ENCODE data around the gene KDM2B.
A peak's percentile ranks its signal among the peaks of the same experiment; 100 is the strongest.

Gene KDM2B

DNA sequence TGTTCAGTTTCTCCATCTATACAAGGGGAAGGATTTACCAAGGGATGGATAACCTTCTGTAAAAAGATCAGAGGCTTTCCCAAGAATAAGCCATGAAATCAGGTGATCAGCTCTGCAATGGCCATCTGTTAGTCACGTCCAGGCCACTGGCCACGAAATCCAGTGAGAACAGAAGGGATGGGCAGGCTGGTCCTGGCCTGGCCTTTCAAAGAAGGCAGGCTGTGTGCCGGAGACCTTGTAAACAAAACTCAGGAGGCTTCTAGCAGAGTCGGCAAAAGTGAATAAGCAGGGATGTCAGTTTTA is 112.4 kb downstream of the KDM2B start:
- DNase-seq (ENCODE audit: low read depth, low spot score): no peak
- TF ChIP-seq, protein P1, sequence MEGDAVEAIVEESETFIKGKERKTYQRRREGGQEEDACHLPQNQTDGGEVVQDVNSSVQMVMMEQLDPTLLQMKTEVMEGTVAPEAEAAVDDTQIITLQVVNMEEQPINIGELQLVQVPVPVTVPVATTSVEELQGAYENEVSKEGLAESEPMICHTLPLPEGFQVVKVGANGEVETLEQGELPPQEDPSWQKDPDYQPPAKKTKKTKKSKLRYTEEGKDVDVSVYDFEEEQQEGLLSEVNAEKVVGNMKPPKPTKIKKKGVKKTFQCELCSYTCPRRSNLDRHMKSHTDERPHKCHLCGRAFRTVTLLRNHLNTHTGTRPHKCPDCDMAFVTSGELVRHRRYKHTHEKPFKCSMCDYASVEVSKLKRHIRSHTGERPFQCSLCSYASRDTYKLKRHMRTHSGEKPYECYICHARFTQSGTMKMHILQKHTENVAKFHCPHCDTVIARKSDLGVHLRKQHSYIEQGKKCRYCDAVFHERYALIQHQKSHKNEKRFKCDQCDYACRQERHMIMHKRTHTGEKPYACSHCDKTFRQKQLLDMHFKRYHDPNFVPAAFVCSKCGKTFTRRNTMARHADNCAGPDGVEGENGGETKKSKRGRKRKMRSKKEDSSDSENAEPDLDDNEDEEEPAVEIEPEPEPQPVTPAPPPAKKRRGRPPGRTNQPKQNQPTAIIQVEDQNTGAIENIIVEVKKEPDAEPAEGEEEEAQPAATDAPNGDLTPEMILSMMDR (IDR thresholded peaks at IDR 0.05; ENCODE audit: low read depth, low read length): no peak
- in situ Hi-C loops (cut with HindIII; ENCODE audit: low sequenced_read_pairs): no loop called here
- H3K4me3 ChIP-seq (ENCODE audit: low read depth, low read length): no peak overlapping the region

DNA sequence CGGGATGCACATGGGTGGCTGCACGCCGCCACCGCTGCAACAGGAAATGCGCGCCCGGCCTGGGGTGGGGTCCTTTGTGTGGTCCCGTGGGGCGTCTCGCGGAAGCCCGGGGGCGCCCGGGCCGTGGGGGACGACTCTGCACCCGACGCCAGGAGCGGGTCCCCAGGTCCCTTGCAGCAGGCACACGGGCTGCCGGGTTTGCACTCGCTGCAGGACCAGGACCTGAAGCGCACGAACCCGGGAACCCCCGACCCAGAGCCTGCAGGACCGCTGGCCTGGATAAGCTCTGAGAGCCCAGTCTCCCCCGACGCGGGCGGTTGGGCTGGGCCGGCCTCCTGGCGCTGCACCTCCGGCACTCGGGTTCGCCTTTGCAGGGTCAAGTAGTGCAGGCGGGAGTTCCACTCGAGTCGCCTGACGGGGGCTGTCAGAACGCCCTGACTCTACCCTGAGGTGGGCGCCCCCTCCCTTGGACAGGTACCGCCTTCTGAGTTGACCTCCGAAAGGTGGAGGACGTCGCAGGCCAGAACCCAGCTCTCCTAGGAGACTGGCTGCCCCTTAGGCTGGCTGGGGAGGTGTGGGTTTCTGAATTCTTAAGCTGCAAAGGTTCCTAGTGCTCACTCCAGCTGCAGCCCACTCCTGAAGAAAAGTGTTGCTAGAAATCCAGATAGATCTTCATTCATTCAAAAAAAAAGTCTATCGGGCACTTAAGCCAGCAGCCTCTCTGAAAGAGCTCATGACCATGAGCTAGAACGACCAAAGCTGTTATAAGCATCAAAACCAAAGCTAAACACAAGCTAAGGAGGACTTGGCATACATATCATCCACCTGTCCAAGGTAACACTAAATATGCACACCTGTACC is 113.0 kb downstream of the KDM2B start:
- peak overlapping the region; percentile 47 for H3K4me3 ChIP-seq (ENCODE audit: low read depth, low read length)
- in situ Hi-C loops (cut with HindIII; ENCODE audit: low sequenced_read_pairs): no loop called here
- peak; percentile 19 for DNase-seq (ENCODE audit: low read depth, low spot score)
- TF ChIP-seq, protein P1 (IDR thresholded peaks at IDR 0.05; ENCODE audit: low read depth, low read length): no peak

DNA sequence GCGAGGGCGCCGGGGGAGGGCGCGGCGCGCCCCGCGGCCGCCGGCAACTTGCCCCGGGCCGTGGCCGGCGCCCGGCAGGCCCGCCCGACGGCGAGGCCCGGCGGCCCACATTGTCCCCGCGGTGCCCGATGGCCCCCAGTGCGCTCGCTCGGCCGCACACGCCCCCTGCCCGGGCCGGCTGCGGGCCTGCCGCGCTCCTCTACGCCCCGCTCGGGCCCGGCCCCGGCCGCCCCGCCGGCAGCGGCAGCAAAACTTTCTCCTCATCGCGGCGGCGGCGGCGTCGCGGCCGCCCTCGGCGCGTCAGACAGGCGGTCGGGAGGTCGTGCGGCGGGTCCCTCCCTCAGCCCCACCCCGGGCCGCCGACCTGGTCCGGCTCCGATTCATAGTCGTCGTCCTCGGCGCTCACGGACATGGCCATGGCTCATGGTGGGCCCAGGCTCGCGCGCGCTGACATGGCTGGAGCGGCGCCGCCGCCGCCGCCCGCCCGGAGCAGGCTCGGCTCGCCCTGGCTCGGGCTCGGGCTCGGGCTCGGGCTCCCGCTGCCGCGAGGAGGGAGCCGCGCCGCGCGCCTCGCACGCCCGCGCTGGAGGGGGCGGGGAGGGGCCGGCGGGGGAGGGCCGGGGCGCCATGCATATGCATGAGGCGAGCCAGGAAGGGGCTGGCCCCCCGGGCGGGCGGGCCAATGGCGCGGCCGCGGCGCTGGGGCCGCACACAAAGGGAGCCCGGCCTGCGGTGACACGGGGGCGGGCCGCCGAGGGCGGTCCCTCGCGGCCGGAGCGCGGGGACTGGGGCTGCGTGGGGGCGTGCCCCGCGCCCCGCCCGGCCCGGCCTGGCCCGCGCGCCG is 113.8 kb downstream of the KDM2B start:
- peak overlapping the region; percentile 57 for H3K4me3 ChIP-seq (ENCODE audit: low read depth, low read length)
- DNase-seq (ENCODE audit: low read depth, low spot score): peak; percentile 86
- TF ChIP-seq, protein P1 (IDR thresholded peaks at IDR 0.05; ENCODE audit: low read depth, low read length): no peak
- in situ Hi-C loops (cut with HindIII; ENCODE audit: low sequenced_read_pairs): no loop called here

DNA sequence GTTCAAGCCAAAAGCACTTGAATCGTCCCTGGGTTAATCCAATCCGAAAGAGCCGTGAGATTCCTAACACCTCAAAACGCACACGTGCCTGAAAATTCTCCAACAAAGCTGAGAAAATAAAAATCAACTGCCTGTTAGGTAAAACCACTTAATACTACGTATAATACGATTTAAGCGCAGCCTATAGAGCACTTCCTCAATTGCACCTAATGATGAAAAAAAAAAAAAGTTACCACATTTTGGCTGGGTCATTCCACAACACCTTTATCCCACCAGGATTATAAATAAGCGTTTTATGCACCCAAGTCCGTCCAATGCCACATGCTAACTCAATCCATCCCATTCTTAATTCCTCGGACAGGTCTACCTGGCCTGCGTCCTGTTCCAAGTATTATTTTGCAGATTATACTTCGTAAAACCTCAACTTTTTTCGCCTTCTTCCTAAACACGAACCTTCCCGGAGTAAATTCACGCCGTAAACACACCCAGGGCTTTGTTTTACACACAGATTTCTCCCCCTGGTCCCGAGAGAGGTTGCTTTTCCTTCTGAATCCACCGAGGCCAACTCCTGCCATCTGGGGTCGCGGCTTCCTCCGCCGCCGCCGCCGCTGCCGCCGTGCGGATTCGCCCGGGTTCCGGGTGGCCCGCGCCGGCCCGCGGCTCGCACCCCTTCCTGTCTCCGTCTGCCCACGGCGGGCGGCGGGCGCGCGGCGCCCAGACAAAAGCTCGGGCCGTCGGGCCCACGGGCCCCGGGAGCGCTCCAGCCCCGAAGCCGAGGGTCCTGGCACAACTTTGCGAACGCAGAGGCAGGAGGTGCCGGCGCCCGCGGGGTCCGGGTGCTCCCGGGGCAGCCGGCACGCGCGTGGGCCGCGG is 114.7 kb downstream of the KDM2B start:
- peak overlapping the region; percentile 57 for H3K4me3 ChIP-seq (ENCODE audit: low read depth, low read length)
- DNase-seq (ENCODE audit: low read depth, low spot score): peak; percentile 10
- TF ChIP-seq, protein P1 (IDR thresholded peaks at IDR 0.05; ENCODE audit: low read depth, low read length): no peak
- in situ Hi-C loops (cut with HindIII; ENCODE audit: low sequenced_read_pairs): no loop called here

DNA sequence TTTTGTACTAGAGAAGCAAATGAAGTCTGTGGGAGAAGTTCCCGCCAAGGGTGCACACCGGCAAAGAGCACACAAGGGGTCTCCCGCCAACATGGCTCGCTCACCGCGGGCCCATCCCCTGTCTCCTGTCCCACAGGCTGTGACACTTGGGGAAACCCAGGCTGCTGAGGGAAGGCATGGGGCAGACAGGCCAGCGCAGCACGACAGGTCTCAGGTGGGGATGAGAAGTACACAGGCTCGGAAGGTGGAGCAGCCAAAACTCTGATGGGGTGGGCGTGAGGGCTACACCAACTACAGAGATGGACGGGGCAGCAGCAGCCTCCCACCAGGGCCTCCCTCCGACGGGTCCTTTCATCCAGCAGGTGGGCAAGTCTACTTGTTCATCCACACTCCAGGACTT is 116.5 kb downstream of the KDM2B start:
- TF ChIP-seq, protein P1 (IDR thresholded peaks at IDR 0.05; ENCODE audit: low read depth, low read length): no peak
- in situ Hi-C loops (cut with HindIII; ENCODE audit: low sequenced_read_pairs): no loop called here
- DNase-seq (ENCODE audit: low read depth, low spot score): no peak

DNA sequence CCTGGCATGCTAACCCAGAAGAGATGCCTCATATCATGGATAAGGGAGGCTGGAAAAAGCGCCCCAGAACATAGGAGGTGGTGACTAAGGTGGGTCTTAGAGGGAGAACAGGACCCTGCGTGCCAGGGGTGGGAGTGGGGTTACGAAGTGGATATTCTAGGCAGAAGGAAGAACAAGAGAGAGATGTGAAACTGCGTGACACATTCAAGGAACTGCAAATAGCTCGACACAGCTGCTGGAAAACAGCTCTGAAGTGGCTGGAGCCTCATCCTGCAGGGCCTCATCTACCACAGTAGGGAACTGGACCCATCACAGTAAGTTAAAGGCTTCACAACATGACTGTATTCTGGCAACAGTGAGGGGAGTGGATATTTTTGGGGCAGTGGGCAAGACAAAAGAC is 119.8 kb downstream of the KDM2B start:
- in situ Hi-C loops (cut with HindIII; ENCODE audit: low sequenced_read_pairs): no loop called here
- TF ChIP-seq, protein P1 (IDR thresholded peaks at IDR 0.05; ENCODE audit: low read depth, low read length): no peak
- DNase-seq (ENCODE audit: low read depth, low spot score): no peak
- no peak overlapping the region for H3K4me3 ChIP-seq (ENCODE audit: low read depth, low read length)

More for the DNA sequence above, 116.5 kb downstream of the KDM2B start:
- no peak overlapping the region for H3K4me3 ChIP-seq (ENCODE audit: low read depth, low read length)

Measured in astrocyte of the spinal cord (primary cell).